CD4-positive, alpha-beta T cell treated with Interleukin-4 for 4 hours (primary cell): Measurements from ENCODE around the gene BTBD9.

Source experiments
- DNase-seq: peaks from one replicate; pipeline ENCODE4 v3.0.0-alpha.2; 2020

Gene BTBD9

DNA sequence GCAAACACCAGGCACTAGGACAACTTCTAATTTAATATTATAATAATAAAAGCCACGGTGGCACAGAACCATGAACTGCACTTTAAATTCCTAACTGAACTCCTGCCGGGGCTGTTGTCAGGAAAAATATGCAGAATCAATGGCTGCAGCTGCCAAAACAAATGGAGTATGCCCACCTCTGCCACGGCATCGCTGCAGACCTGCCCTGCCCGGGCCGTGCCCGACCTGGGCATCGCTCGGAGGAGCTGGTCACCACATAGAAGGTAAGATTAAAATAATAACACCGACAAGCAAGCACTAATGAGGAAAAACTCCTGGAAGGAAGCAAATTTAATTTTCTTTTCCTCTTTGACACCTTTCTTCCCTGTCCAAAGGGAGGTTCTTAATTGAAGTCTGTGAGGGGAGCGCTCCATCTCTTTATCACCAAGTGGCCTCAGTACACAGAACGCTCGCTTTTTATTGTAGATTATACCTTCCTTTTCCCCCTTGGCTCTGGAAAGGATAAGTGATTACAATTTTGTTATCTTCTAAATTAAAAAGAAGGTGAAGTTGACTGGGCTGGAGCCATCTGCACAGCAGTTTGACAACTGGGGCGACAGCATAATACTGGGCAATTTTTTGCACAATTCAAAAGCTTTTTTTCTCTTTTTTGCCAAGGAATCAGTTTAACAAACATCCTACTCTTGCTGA is 468.9 kb downstream of the BTBD9 start:
- DNase-seq = no peak

DNA sequence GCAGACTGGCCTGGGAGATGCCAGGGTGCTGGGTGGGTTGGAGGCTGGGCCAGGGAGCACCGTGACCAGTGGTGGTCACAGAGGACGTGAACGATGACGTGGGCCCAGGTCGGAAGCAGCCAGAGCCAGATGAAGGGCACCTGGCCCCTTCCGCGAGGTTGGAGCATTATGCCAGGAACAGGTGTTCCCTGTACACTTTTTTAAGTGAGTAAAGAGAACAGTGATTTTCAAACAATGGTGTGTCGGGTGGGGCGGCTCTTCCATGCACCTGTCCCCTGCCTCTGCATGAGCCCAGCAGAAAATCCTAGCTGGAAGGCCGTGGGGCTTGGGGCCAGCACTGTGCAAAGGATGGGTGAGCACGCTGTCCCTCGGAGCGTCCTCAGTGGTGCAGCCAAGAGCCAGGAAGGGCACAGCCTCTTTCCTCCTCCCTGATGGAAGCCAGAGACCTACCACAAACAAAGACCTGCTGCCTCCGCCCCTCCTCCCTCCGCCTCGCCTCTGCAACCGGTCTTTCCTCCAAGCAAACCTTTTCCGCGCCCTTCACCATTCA is 469.7 kb downstream of the BTBD9 start:
- DNase-seq = no peak

DNA sequence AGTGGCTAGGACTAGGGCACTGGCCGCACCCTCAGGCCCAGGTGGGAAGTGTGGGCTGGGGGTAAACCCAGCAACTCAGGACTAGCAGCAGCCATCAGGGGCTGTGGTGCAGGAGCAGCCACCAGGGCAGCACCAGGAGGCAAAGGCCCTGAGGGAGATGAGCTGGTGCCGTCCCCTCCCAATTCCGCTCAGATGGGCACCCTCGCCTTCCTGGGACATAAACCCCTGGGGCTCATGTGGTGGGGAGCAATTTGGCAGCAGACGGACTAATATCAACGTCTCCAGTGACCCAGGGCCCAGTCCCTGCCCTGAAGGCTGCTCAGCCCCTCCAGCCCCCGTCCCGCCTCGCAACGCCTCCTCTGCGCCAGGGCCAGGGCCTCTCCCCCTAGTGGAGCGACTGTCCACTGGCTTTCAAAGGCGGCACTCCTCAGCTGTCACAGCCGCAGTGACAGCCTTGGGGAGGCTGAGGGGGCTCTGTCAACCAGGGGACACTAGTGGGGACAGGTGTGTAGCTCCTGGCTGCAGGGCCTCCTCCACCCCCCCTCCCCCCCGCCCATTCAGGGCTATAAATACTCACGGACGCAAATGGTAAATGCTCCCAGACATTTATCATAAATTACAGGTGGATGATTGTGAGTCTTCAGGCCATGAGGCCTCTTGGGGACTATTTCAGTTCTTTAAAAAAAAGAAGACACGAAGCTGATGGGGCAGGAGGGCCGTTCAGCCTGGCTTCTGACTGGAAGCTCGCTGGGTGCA is 470.3 kb downstream of the BTBD9 start:
- DNase-seq = no peak

DNA sequence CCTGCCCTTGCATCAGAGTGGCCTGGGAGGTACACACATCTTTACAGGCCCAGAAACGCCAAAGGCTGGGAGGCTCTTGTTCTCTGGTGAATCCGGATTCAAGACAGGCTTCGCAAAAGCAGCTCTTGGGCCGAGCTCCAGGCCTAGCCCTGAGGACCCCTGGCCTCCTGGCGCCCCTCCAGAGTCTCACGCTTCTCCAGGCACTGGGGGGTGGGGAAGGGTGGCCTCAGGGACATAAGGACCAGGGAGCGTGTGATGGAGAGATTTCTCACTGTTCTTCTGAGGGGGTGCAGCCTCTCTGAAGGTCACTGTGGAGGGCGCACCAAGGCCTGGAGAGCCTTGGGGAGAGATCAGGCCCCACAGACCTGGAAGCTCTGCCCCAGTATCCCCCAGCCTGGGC is 471.0 kb downstream of the BTBD9 start:
- DNase-seq = no peak

DNA sequence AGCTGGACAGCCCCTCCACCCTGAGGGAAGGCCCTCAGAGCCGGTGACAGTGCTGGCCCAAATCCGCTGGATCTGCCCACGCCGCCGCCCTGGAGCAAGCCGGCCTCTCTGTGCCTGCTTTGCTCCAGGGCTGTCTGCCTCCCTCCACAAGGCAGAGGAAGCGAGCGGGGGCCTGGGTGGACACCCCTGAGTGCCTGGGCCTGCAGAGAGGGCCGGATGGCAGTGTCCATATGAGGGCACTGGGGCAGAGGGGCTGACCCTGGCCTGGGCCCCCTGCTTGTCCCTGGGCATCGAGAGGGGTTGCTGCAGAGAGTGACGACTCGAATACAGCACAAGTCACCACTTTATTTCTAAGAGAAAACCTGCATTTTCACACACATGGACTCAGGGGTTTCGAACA is 471.6 kb downstream of the BTBD9 start:
- DNase-seq = no peak

DNA sequence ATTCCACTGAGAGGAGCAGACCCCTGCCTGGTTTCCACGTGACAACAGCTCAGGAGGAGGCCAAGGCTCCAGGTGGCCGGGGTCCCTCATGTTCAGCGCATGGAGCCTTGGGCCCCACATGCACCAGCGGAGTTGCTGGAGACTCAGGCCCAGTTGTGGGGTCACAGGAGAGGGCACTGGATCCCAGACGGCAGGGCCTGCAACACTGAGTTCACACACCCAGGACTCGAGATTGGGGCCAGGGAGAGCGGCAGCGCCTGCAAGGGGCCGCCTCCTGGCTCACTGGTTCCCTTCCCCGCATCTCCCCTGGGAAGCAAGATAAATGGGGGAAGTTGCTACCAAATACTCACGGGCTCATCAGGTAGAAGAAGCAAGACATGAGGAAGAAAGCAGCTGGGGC is 472.1 kb downstream of the BTBD9 start:
- no peak for DNase-seq

DNA sequence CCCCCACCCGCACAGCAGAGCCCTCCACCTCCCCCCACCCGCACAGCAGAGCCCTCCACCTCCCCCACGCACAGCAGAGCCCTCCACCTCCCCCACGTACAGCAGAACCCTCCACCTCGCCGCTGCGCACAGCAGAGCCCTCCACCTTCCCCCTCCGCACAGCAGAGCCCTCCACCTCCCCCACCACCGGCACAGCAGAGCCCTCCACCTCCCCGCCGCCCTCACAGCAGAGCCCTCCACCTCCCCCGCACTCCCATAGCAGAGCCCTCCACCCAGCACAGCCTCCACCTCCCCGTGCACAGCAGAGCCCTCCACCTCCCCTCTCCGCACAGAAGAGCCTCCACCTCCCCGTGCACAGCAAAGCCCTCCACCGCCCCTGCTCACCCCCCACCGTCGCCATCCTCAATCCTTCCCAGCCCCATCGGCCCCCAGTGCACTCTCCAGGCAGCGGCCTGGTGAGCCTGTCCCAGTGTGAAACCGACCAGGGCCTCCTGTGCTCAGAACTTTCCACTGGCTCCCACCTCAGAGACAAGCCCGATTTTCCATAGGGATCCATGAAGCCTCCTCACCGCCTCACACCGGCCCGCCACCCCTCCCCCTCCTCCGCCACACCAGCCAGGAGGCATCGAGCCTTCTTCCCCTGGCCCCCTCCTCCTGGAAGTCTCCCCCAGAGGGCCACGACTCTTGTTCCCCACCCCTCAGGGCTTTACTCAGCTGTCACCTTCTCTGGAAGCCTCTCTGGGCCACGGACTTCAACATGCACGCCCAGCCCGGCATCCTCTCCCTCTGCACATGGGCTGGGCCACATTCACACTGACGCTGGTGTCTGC is 473.1 kb downstream of the BTBD9 start:
- DNase-seq = no peak

DNA sequence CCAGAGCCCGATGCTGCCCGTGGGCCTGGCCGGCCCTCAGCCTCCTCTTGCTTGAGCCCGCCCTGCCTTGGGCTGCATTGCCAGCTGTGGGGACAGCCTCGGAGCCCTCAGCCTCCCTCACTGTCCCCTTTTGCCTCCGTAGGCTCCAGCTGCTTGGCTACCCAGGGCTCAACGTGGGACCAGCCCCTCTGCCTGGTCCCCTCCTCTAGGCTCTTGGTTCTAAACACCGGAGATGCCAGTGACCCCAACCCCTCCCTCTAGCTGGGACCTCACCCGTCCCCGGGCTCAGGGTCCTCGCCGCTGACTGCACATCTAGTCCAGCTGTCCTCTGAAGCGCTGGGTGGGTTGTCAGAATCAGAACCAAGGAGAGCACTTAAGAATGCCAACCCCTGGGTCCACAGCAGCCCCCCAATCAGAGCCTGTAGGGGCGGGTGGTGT is 475.0 kb downstream of the BTBD9 start:
- DNase-seq = no peak

DNA sequence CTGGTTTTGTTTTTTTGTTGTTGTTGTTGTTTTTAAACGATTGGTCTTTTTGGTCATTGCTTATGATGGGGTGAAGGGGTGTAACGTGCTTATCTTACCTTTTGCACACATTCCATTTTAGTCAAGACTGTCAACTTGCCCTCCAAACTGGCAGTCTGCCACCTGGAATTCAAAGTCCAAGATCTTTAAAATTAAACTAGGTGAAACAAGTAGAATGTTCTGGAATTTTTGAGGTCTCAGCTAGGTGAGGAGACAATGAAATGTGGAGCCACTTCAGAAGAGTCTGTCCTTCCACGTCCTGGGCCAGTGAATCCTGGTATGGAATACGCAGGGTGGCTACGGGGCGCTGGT is 475.6 kb downstream of the BTBD9 start:
- DNase-seq = no peak

DNA sequence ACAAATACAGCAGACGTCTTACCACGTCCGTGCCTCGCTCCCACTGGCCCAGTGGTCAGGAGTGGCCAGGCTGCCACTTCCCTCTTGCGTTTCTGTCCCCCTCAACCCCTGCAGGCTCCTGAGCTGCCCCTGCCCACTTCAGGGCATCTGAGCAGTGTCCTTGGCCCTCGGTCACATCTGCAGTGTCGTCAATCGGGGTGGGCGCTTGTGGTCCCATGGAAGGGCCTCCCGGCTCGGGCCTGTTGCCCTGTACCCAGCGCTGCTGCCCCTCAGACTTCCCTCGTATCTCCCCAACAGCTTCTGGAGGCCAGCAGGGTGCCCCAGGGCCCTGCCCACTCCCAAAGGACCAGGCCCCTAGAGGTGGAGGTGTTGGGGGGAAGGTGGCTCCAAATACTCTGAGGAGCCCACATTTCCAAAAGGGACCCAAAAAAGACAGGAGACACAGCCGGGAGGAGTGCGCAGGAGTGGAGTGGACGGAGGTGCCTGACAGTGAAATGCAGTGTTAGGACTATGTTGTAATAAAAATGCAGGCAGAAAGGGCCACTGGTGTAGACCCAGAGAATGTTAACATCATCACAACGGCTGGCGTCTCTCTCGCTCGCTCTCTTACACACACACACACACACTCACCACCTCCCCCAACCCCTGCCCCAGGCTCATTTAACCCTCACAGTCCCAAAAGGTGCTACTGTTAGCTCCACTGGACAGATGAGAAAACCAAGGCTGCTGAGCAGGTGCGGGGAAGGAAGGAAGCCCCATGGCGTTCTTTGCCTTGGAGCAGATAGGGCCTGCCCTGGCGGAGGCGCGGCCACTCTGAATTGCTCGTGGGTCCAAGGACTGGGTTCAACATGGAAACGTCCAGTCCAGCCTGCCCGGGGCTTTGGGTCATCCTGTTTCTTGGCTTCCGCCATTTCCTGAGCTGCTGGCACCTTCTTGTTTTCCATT is 476.3 kb downstream of the BTBD9 start:
- no peak for DNase-seq

DNA sequence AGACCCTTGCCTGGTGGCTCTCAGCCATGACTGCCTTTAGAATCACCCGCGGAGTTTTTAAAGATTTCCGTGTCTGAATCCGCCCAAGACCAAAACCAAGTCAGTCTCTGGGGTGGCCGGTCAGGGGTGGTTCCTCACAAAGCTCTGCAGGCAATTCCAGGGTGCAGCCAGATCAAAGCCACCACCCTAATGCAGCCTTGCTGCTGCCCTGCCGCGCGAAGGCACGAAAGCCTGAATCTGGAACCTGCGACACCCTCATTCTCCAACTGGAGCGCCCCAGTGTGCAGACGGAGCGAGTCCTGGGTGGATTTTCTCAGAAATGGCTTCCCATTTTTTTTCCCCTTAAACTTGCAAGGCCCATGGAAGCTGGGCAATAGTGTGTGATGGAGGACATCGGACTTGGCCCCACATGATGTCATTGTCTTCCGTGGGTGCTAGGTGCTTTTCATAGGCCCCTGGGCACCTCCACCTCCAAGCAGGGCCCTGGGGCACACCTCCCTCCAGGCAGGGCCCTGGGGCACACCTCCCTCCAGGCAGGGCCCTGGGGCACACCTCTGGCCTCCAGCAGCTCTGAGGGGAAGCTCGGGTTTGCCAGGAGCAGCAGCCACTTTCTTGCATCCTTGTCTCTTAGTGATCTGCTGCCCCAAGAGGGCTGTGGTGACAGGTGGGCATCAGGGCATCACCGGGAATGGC is 477.1 kb downstream of the BTBD9 start:
- no peak for DNase-seq

DNA sequence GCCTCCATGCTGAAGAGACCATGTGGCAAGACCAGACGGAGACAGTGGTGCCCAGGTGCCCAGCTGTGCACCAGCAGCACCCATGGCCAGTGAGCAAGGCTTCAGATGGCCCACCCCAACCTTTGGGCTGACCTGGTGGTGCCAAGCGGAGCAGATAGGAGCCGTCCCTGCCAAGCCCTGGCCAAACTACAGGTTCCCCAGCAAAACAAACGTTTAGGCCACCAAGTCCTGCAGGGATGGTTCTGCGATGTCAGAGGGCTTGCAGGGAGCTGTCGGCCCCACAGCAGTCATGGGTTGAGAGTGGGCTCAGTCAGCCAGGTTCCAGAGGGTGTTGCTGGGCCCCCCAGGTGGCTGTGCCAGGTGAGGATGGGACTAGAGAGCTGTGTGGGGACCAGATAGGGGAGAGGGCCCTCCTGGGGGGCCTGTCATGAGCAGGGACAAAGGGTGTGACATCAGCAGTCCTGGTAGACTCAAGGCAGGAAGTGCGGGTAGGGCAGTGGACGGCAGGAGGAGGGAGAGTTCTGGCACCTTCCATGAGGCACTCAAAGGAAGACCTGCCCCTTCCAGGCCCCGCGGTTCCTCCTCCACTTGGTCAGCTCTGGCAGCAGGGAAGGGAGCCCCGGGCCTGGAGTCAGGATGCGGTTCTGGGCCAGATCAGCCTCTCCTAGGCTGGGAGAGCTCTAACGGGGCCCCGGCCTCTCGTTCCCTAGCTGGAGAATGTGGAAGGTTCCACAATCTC is 477.8 kb downstream of the BTBD9 start:
- no peak for DNase-seq

DNA sequence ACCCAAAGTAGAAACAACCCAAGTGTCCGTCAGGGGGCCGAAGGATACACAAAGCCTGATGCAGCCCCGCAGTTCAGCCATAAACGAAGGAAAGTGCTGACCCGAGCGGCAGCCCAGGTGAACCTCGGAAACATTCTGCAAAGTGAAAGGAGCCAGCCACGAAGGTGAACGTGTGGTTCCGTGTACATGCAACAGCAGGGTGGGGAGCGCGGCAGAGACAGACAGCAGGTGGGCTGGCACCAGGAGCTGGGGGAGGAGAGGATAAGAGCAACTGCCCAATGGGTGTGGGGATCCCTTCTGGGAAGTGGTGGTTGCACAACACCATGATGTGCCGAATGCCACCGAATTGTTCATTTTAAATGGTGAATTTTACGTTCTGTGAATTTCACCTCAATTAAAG is 478.4 kb downstream of the BTBD9 start:
- DNase-seq = no peak

DNA sequence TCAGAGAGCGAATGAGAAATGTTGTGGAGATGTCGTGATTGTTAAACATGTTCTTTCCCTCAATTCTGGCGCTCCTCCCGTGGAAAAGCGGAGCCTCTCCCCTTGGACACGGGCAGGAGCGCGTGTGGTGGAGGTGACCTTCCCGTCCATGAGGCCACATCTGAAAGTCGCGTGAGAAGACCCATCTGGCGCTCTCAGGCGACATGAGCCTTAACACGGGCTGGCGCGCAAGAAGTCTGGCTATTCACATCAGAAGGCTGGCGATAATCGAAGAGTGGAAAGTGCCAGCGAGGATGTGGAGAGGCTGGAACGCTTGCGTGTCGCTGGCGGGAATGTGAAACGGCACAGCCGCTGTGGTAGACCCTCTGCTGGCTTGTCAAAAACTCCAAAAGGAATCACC is 478.9 kb downstream of the BTBD9 start:
- DNase-seq = no peak

DNA sequence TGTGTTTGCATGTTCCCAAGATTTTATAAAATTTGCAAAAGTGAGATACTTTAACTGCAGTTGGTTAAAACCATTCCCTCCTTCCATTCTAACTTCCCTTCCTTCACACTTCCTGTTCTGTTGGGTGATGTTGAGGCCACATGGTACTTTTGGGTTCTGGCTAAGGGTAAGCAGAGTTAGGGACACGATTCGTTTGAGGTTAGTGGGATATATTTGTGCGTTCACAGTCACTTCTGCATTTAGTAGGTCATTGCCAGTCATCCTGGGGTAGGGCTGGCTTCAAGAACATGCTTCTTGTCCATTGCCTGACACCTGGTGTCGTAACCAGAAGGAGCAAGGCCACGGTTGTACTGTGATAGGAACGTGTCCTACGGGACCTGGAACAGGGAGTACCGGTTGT is 480.1 kb downstream of the BTBD9 start:
- no peak for DNase-seq

DNA sequence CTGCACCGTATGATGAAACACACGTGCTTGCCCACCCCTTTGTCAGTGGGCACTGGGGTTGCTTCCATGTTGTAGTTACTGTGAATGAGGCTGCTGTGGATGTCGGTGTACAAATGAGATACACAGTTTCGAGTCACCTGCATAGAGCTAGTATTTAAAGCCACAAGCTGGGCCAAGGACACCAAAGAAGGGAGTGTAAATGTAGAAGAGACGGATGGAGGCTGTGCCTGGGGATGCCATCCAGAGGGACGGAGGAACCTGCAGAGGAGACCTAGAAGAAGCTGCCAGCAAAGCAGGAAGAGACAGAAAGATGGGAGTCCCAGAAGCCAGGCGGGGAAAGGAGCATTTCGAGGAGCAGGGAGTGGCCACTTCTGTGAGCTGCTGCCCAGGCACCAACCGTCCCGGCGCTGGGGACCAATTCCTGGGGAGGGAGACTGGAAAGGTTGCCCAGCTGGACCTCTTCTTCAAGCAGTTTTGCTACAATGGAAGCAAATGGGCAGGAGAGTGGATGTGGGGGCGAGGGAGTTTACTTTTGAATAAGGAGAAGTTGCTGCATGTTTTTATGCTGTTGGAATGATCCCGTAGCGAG is 480.9 kb downstream of the BTBD9 start:
- DNase-seq = no peak

DNA sequence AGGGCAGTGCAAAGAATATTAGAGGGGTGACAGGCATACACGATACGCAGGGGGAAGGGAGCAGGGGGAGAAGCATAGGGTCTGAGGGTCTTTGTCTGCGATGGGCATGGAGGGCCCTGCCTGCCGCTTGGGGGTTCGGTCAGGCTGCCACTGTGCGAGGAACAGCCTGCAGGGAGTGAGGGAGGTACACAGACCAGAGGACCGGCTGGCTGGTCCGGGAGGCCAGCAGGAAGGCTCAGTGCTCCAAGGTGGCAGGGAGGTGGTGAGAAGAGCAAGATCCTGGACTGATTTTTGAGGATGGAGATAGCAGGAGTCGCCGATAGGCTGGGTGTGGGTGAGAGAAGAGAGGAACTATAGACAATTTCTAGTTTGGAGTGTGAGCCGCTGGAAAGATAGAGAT is 481.8 kb downstream of the BTBD9 start:
- DNase-seq = no peak

DNA sequence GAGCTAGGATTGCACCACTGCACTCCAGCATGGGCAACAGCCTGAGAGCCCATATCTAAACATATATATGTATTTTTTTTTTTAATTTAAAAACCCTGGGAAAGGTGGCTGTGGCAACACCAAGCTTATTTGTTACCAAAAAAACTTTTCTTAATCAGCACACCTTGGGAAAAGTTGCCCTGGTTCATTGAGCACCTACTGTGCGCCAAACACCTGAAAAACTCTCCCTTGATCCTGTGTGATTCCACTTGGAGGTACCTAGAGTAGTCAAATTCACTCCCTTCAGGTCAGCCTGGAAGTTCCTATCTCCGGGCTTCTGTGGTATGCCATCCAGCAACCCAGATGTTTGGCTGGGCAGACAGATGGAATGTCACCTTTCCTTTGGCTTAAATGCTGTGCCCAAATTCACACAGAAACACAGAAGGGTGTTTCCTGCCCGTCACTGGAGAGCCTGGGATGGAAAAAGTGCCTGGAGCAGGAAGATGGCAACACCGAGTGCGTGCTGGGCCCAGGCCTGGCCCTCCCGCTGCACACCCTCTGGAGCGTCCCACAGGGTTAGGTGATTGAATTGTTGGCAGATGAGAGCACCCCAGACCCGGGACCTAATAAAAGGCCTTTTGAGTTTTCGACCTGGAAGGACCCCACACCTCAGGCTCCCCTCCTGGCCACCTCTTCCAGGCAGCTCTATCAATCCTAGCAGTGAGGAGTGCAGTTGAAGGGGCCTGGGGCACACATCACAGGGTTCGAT is 482.7 kb downstream of the BTBD9 start:
- no peak for DNase-seq

DNA sequence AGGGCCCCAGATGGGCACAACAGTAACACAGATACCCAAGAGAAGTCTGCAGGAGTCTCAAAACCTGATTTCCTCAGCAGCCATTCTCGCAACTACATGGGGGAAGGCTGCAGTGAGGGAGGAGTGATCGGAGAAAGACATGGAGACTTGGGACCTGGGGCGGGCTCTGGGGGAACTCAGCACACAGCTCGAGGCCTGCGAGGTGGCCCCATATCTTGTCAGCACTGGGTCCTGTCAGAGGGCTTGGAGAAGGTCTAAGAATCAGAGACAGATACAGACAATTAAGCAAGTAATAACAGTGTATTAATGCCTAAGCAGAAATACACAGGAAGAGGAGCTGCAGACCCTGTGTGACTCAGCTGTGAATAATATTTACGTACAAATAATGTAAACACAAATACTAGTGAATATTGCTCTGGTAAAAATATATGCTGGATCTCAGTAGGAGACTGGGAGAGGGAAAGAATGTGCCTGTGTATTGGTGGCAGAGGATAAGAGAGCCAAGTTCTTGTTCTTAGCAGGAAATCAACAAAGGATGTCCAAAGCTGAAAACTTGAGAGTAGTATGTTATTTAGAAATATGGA is 484.0 kb downstream of the BTBD9 start:
- DNase-seq = no peak

DNA sequence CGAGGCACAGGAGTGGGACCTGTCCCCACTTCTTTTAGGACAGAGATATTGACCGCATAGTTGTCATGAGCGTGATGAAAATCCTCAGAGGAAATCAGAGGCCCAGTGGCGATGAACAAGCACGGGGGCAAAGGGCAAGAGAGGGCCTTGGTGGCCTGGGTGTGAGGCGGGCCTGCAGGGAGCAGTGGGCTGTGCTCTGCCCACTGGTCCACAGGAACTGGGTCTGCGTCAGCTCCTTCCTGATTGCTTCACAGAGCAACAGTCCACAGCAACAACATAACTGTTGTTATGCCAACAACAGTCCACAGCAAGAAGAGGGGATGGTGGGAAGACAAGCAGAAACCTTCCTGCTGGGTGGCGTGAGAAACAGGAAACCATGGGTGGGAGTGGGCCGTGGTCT is 484.6 kb downstream of the BTBD9 start:
- DNase-seq = no peak
